Fibroblast of skin of left biceps (primary cell): ENCODE results near the gene SARNP.
"Not testable (repeated sequence)": the region's sequence is repeated elsewhere in the genome, so short reads cannot be mapped to it uniquely, and the experiment has no call there.

Experiments used
- DNase-seq, 2 experiments: peaks; one replicate each; pipeline ENCODE4 v3.0.0-alpha.2; 2013; ENCODE audit warnings: low read depth in 2 of 2

Gene SARNP

DNA sequence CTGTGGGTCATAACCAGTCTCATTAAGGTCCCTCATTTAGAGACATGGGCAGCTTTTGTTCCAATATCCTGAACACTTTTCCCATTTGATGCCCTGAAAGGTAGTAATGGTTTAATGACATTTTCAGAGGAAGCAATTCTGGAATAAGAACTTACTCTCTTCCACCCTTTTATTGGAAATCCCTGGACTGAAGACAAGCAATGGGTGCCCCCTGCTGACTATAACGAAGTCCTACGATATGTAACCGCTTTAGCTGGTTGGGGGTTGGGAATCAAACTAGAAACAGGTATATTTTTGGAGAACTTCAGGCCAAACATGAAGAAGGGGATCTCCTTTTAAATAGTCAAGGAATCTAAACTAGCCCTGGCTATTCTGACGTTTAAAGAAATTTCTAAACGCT is 20.5 kb downstream of the SARNP start:
- peak; percentile 6 to 17 for DNase-seq

DNA sequence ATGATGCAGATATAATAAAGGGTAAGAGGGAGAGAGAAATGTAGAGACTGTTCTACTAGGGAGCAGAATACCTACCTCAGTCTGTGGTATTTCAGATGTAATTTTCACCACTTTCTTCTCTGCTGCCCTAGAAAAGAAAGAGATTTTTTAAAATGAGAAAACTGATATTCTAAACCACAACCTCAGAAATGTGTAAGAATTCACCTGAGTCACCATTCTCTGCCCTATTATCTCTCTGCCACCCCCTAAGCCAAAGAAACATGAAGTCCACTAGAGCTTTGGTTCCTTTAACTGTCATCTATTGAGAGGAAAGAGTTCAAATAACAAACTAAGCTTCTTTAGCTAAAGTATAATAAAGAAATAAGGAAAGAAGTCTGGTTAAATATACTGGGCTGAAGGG is 21.6 kb downstream of the SARNP start:
- no peak for DNase-seq

DNA sequence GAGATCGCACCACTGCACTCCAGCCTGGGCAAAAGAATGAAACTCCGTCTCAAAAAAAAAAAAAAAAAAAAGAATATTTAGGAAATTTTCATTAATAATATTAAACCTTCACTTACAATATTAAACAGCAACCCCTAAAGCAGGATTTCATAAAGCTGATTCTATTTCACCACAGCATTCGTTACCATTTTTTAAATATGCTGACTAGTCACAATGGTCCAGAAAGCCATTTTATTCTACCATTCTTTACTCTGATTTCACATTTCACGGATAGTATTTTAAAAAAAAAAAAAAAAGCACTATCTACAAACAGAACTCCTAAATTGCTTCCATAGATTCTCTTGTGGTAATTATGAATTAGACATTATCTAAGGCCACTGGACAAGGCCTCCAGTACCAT is 27.6 kb downstream of the SARNP start:
- no peak for DNase-seq

DNA sequence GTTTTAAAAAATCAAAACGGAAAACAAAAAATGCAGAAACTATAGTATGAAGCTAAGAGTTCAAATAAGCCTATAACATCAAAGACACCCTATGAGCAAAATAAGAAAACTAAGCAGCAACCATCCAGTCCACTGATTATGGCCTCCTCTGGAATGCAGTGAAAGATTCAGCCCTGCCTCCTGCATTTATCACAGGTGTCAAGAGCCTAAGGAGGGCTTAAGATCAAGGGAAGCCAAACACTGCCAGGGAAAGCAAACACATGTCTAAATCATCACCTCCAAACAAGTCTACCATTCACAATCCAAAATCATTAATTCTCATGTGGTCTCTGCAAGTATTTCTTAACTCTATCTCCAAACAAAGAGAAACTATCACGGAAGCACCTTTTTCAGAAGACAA is 28.4 kb downstream of the SARNP start:
- DNase-seq: no peak

DNA sequence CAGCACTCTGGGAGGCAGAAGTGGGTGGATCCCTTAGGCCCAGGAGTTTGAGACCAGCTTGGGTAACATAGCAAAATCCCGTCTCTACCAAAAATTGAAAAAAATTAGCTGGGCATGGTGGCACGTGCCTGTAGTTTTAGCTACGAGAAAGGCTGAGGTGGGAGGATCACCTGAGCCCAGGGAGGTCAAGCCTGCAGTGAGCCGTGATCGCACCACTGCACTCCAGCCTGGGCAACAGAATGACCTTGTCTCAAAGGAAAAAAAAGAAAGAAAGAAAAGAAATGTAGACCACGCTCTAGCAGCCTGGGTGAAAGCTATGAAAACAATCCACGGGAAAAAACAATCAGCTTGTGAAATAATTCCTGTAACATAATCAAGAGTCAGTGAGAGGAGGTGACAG is 29.0 kb downstream of the SARNP start:
- DNase-seq: no peak

DNA sequence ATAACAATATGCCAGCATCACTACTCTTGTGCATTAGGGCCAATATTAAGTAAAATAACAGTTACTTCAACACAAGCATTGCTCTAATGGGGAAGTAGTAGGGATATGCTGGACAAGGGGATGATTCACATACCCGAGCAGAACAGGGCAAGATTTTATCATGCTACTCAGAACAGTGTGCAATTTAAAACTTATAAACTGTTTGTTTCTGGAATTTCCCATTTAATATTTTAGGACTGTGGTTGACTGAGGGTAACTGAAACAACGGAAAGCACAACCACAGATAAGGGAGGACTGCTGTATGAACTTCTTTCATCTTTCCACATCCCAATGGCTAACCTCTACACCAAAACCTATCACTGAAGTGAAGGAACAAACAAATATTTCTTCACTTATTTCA is 36.8 kb downstream of the SARNP start:
- DNase-seq: no peak

DNA sequence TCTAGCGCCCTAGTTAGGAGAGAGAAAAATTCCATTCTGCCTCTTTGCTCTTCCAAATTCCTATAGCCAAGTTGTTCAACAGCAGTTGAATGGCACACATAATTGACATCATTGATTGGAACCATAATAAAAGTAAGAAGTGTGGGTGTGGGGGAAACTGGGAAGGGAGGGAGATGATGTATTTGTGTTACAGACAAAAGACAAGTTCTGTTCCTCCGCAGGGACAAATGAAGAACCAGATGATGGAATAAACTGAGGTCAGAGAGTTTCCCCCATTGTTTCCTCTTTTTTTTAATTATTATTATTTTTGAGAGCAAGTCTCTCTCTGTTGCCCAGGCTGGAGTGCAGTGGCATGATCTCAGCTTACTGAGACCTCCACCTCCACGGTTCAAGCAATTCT is 39.7 kb downstream of the SARNP start:
- no peak for DNase-seq

DNA sequence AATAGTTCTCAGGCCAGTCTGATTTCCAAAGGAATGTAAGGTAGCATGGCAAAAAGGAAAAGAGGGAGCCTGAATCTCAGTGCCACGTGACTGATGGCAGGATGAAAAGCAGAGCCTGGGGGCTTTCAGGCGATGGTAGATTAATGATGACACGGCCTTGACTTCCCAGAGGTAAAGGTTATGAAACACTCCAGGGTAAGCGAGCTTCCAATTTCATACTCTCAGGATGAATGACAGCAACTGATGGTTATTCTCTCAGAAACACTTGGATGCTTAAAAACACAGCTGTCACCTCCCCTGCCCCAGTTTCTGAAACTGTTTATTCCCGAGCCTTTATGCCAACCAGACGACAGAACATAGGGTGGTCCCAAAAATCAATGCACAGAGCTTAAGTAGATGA is 45.8 kb downstream of the SARNP start:
- DNase-seq: no peak

DNA sequence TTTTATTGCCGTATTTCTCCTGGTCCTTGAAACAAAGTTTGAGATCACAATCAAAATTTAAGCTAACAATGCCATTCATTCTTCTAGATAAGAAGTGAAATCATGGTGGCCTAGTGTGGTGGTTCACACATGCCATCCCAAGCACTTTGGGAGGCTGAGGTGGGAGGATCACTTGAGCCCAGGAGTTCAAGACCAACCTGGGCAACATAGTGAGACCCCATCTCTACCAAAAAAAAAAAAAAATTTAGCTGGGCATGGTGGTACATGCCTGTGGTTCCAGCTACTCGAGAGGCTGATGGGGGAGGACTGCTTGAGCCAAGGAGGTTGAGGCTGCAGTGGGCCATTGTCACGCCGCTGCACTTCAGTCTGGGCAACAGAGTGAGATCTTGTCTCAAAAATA is 50.4 kb downstream of the SARNP start:
- no peak for DNase-seq

DNA sequence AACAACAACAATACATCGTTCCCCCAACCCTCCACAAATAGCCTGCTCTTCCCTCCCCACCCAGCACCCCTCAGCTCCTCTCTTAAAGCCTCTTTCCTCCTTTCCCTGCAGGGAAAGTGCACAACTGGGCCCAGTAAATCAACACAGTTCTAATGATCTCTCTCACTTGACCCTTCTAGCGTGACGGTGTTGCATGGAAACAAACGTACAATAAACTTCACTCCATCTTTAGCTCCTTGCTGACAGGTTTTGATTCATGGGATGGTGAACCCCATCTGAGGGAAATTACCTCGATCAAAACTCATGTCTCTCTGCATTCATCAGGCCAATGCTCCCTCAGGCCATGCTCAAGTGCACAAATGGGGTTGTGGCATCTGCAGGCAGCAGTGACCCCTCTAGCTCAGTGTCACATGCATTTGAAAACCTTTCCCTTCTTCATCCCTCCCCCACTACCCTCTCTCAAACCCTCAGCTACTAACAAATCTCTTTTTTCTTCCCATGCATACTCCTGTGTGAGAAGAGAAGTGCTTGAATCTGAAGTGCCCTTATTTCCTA is 51.7 kb downstream of the SARNP start:
- DNase-seq: no peak

DNA sequence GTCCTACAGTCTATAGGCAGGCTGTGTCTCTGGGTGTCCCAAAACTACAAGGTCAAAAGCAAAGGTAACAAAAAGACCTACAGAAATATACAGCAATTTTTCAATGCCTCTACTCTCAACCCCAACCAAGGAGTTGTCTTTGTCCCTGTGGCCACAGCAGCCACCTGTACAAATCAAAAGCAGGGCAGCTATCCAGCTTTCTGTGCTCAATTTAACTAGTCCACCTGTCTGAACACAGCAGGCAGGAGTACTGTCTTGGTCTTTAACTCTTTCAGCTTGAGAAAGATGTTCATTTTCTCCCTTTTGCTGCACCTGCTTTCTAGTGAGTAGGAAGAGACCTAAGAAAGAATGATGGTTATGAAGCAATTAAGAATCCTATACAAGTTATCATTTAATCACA is 54.9 kb downstream of the SARNP start:
- DNase-seq: no peak

DNA sequence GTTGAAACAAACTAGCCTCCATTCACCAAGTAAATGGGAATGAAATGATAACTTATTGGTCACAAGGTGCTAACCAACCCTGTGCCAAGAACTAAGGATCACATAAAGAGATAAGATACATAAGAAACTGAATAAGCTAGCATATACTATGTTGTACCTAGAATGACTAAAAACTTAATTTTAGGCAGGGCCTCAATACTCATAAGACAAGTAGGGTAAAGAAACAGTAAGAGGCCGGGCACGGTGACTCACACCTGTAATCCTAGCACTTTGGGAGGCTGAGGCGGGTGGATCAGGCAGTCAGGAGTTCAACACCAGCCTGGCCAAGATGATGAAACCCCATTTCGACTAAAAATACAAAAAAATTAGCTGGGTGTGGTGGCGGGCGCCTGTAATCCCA is 56.9 kb downstream of the SARNP start:
- no peak for DNase-seq

DNA sequence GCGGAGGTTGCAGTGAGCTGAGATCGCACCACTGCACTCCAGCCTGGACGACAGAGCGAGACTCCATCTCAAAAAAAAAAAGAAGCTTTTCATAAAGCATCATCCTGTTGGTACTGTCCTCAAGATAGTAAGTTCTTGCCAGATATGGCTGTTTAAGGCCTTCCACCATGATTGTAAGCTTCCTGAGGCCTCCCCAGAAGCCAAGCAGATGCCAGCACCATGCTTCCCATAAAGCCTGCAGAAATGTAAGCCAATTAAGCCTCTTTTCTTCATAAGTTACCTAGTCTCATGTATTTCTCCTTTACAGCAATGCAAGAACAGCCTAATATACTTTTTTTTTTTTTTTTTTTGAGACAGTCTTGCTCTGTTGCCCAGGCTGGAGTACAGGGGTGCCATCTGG is 58.9 kb downstream of the SARNP start:
- not testable (repeated sequence) for DNase-seq

DNA sequence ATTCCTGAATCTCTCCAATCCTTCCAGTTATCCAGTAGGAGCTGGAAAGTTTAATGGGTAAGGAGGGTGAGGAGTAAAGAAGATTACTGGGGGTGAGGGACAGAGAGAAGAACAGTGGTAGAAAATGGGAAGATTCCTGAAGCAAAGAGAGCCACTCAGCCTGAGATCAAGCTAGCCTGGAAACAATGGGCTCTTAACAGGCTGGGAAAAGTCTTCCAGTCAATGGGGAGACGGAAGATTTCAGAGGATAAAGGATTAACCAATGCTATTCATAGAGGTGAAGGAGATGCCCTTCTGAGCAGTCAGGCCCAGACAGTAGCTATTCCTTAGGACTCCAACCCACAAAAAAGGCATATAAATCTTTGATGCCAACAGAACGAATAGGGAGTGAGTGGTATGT is 59.8 kb downstream of the SARNP start:
- DNase-seq: no peak

DNA sequence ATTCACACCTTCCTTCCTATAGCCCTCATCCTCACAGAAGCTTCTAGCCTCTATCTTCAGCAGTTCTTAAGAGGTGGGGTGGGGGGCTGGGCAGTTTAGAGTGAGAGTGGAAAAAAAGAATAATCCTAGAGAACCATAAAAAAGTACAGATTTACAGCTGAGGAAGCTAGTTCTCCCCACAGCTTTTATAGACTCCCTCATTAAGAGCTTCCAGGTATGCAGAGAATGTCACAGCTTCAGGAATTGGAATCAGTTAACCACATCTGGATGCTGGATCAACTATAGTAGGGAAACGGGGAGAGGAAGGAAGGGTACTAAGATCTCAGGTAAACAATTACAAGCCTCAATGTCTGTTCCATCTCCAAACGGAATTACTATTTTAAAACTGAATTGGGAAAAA is 62.3 kb downstream of the SARNP start:
- no peak for DNase-seq

DNA sequence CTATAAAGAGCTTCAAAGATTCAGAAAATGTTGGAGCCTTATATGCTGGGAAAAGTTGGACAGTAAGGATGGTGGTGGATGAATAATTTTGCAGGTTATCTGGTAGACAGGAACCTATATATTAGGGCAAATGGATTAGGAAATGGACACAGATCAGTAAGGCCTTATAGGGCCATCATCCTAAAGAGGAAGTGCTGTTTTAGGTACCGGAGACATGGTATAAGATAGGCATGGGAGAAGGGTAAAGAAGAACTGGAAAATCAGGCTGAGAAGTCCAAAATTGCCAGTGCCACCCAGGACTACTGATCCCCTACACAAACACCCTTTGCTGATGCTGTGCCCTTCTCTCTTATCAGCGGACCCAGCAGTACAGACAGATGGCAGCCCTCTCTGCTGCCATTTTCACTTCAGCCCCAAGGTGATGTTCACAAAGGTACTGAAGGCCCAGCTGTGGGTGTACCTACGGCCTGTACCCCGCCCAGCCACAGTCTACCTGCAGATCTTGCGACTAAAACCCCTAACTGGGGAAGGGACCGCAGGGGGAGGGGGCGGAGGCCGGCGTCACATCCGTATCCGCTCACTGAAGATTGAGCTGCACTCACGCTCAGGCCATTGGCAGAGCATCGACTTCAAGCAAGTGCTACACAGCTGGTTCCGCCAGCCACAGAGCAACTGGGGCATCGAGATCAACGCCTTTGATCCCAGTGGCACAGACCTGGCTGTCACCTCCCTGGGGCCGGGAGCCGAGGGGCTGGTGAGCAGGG is 69.1 kb downstream of the SARNP start:
- no peak for DNase-seq

DNA sequence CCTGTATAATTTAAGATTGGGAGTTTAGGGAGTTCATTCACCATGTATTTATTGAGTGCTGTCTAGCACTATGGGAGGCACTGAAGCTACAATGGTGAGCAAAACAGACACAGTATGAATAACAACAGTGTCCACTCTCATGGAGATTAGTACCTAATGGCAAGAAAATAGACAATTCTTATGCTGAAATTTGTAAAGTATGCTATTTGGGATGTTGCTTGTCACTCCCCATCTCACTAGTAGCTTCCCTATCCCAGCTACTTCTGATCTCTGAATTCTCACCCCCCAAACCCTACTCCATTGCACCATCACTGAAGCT is 70.7 kb downstream of the SARNP start:
- no peak for DNase-seq

DNA sequence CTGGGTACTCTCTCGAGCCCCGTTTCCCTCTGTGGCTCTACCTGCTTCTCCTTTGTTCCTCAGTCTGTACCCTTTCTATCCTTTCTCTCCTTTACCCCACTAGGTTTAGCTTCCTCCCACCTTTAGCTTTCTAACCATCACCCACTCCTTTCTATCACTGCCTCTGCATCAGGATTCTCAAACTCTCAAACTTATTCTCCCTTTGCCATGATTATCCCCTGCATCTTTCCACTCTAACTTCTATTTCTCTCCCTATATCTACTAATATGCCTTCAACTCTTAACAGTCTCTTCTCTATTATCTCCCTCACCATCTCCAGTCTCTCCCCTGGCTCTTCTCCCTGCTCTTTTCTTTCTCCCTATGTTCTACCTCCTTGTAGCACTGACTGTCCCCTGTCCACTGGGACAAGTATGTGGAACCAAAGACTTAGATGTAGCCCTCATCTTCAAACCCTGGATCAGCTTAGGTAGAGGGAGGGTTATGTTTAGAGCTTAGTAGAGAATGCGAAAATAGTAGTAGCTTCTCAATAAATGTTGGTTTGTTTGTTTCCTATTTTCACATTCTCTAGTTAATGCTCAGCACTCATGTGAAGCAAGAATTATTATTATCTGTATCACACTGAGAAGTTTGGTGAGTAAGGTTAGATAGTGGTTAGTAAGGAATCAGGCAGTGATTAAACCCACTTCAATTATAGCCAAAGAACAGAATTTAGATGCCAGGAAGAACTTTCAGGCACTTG is 71.2 kb downstream of the SARNP start:
- no peak for DNase-seq

DNA sequence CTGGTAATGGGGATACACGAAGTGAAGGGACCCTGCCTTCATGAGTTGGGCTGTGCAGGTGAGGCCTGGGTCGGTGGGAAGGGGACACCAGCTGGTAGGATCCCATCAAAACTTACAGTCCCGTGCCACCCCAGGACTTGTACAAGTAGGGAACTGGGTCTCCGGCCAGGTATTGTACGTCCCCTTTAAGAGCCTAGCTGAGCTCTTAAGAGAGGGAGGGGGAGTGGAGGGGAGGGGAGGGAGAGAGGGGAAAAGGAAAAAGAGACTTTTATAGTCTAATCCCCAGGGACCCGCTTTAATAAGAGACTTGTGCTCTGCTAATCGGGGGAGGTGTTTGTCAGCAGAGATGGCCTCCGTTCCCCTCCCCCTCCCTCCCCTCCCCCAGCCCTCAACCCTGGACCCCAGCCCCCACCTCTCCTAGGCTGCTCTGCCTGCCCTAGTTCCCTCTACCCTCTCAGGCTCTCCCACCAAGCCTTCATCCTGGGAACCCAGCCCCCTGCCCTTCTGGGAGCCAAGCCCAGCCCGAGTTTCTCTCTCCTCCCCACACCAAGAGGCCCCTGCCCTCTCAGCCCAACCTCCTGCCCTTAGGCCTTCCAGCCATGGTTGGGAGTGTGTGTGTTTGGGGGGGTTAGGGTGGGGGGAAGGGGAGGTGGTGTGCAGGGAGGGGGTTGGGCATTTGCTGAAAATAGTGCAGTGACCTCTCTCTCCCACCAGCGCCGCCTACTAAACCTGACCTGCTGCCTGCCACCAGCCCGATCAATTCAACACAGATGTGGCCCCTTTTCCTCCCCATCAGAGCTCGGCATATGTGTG is 72.0 kb downstream of the SARNP start:
- DNase-seq: peak in 1 of 2 experiments; percentile 33

DNA sequence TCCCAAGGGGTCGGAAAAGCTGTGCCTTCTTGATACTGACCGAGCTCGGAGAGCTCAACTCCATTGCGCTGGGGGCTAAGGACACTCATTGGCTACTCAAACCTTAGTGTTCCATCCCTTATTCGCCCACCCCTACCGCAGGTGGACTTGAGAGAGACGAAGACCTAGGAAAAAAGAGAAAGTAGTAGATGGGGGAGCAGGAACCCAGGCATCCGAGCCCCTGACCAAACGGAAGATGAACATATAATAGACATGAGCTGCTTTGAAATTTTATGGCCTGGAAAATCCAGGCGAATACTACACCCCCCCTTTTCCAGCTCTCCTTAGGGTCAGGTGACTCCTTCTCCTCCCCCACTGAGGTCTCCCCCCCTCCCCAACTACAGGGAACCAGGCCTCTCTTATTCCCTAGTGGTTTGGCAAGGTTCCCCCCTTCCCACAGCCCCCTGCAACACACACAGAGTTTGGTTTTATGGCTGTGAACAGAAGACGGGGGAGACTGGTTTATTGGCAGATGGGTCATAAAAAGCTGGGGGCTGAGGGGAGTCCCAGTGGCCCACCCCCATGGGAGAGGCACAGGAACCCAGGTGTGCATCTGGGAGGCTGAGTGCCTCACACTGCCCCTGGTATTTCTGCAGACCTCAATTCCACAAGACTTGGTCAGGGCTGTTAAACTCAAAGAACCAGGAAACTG is 73.0 kb downstream of the SARNP start:
- no peak for DNase-seq

DNA sequence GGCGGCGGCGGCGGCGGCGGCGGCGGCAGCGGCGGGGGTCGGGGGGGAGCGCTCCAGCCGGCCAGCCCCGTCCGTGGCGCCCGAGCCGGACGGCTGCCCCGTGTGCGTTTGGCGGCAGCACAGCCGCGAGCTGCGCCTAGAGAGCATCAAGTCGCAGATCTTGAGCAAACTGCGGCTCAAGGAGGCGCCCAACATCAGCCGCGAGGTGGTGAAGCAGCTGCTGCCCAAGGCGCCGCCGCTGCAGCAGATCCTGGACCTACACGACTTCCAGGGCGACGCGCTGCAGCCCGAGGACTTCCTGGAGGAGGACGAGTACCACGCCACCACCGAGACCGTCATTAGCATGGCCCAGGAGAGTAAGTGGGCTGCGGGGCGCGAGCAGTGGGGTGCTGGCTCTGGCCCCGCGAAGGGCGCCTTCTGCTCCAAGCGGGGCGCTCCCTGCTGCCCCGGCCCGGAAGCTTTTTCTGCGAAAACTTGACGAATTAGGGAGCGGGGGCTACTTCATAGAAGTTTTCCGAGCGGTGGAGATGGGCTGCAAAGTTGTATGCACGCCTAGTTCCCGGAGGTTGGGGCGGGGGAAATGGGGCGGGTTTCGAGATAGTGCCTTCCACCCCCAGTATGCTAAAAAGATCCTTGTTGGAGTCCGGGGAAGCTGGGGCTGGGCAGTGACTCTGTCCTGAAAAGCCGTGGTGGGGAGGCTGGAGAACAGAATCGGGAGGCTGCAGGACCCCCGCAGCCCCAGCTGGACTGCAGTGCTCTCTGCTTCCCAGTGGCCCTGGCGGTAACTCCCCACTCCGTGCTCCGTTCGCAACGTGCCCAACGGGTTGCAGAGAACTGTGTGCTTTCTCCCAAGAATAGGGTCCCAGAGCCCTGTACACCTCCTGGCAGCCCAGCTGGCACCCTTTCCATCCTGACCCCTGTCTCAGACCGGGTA is 73.9 kb downstream of the SARNP start:
- no peak for DNase-seq
